Measurements from ENCODE around the gene MKNK2. TPM values are rescaled to one million over a fixed set of nuclear protein-coding genes. Genes with fewer than 3 reads are reported as not detected.

MKNK2 gene
- total RNA-seq, 1 donor from 2014 or later: 123 TPM

GRCh38 chr19:2014131-2014571 is 36.9 kb downstream of the MKNK2 start:
- no peak for TF ChIP-seq CTCF (conservative IDR thresholded peaks at IDR 0.05)
- no peak overlapping the region for H3K27ac Mint-ChIP-seq (ENCODE audit: unreplicated experiment)
- H3K4me3 Mint-ChIP-seq: no peak overlapping the region
- H3K4me1 Mint-ChIP-seq: peaks cover 8% of the 10 kb centered on the region
- no peaks in the 10 kb centered on the region for H3K9me3 Mint-ChIP-seq
- no peak for DNase-seq (ENCODE audit: low read depth, low spot score)
- no peaks in the 10 kb centered on the region for H3K36me3 Mint-ChIP-seq (ENCODE audit: low read depth)
- no peaks in the 10 kb centered on the region for H3K27me3 Mint-ChIP-seq (ENCODE audit: low read depth)

GRCh38 chr19:2013683-2013961 is 37.4 kb downstream of the MKNK2 start:
- Mint-ChIP-seq H3K36me3 (ENCODE audit: low read depth) (no peaks in the 10 kb centered on the region), H3K4me1 (peaks cover 8% of the 10 kb centered on the region), H3K9me3 (no peaks in the 10 kb centered on the region), H3K27ac (ENCODE audit: unreplicated experiment) (peak overlapping the region; percentile 19), H3K4me3 (peak overlapping the region; percentile 79), H3K27me3 (ENCODE audit: low read depth) (no peaks in the 10 kb centered on the region)
- DNase-seq (ENCODE audit: low read depth, low spot score): no peak
- no peak for TF ChIP-seq CTCF (conservative IDR thresholded peaks at IDR 0.05)

- no peak overlapping the region for H3K27ac Mint-ChIP-seq (ENCODE audit: unreplicated experiment)
Measured at GRCh38 chr19:2012941-2013682, 37.9 kb downstream of the MKNK2 start.

GRCh38 chr19:2011169-2011568 is 39.9 kb downstream of the MKNK2 start:
- no peaks in the 10 kb centered on the region for H3K9me3 Mint-ChIP-seq
- no peak for DNase-seq (ENCODE audit: low read depth, low spot score)
- TF ChIP-seq CTCF (conservative IDR thresholded peaks at IDR 0.05): no peak
- peak overlapping the region; percentile 74 for H3K4me3 Mint-ChIP-seq
- no peaks in the 10 kb centered on the region for H3K27me3 Mint-ChIP-seq (ENCODE audit: low read depth)
- H3K27ac Mint-ChIP-seq (ENCODE audit: unreplicated experiment): peak overlapping the region; percentile 86
- H3K36me3 Mint-ChIP-seq (ENCODE audit: low read depth): no peaks in the 10 kb centered on the region
- peaks cover 8% of the 10 kb centered on the region for H3K4me1 Mint-ChIP-seq

More at GRCh38 chr19:2012941-2013682, 37.9 kb downstream of the MKNK2 start:
- Mint-ChIP-seq H3K36me3 (ENCODE audit: low read depth) (no peaks in the 10 kb centered on the region), H3K27me3 (ENCODE audit: low read depth) (no peaks in the 10 kb centered on the region), H3K4me1 (peaks cover 8% of the 10 kb centered on the region), H3K9me3 (no peaks in the 10 kb centered on the region), H3K4me3 (peak overlapping the region; percentile 79)
- DNase-seq (ENCODE audit: low read depth, low spot score): no peak
- no peak for TF ChIP-seq CTCF (conservative IDR thresholded peaks at IDR 0.05)

- H3K9me3 Mint-ChIP-seq: no peaks in the 10 kb centered on the region
- peaks cover 8% of the 10 kb centered on the region for H3K4me1 Mint-ChIP-seq
- no peak overlapping the region for H3K4me3 Mint-ChIP-seq
- no peaks in the 10 kb centered on the region for H3K36me3 Mint-ChIP-seq (ENCODE audit: low read depth)
- H3K27me3 Mint-ChIP-seq (ENCODE audit: low read depth): no peaks in the 10 kb centered on the region
- TF ChIP-seq CTCF (conservative IDR thresholded peaks at IDR 0.05): no peak
- no peak overlapping the region for H3K27ac Mint-ChIP-seq (ENCODE audit: unreplicated experiment)
- DNase-seq (ENCODE audit: low read depth, low spot score): no peak
Measured at GRCh38 chr19:2010135-2010668, 40.8 kb downstream of the MKNK2 start.

Data from neural crest cell (in vitro differentiated cells).